Coronary artery (tissue), 2 donors: ENCODE results near the gene ZNF511.

ENCODE experiments used
- DNase-seq: peaks from one replicate; pipeline ENCODE4 v3.0.0-alpha.2; 2017; ENCODE audit warnings: low spot score
- H3K27ac ChIP-seq, 2 donors: fragments of 200-600 bp; sonication (generic); one replicate each; pipeline ENCODE4 v1.5.1; 2016 to 2019
- H3K4me3 ChIP-seq: fragments of 200-600 bp; sonication (generic); 2 replicates; pipeline ENCODE4 v1.5.1; 2016; ENCODE audit warnings: mild to moderate bottlenecking, moderate library complexity
- TF ChIP-seq, protein P1 (sequence below): fragments of 200-600 bp; sonication (generic); IDR thresholded peaks from one replicate; pipeline ENCODE4 v1.5.1; 2019; ENCODE audit warnings: antibody characterized with exemption

The ZNF511 gene

DNA sequence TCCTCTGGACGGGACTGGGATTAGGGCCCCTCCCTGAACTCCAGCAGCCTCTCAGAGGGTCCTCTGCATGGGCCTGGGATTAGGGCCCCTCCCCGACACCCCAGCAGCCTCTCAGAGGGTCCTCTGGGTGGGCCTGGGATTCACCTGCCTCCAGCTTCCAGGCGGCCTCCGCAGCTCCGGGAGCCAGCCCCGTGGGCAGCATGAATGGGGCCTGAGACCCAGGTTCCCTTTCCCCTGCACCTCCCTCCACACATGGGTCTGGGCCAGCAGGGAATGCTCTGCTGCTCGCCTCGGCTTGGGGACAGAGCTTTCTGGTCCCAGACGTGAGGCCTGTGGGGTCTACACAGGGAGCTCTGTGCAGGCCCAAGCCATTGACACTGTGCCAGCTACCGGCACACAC, 5.5 kb upstream of the ZNF511 start:
- DNase-seq, result no peak
- TF ChIP-seq, protein P1, sequence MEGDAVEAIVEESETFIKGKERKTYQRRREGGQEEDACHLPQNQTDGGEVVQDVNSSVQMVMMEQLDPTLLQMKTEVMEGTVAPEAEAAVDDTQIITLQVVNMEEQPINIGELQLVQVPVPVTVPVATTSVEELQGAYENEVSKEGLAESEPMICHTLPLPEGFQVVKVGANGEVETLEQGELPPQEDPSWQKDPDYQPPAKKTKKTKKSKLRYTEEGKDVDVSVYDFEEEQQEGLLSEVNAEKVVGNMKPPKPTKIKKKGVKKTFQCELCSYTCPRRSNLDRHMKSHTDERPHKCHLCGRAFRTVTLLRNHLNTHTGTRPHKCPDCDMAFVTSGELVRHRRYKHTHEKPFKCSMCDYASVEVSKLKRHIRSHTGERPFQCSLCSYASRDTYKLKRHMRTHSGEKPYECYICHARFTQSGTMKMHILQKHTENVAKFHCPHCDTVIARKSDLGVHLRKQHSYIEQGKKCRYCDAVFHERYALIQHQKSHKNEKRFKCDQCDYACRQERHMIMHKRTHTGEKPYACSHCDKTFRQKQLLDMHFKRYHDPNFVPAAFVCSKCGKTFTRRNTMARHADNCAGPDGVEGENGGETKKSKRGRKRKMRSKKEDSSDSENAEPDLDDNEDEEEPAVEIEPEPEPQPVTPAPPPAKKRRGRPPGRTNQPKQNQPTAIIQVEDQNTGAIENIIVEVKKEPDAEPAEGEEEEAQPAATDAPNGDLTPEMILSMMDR, result no peak
- no peak overlapping the region for H3K27ac ChIP-seq
- H3K4me3 ChIP-seq, result no peak overlapping the region

DNA sequence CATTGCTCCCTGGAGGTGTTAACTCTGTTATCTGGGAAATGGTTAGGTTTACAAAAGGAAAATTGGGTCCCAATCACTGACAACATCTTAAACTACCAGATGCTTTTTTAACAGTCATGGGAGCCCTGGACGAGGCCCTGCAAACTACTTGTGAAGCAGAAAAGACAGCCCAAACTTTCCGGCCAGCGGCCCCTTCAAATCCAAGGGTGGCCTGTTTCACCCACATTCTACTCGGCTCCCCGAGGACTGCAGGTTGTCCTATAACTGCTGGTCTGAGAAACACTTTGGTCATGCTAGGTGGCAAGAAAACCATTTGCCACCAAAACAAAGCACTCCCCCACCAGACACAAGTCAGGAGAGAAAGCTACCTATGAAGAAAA, 2.6 kb upstream of the ZNF511 start:
- Histone ChIP-seq H3K4me3 (no peak overlapping the region), H3K27ac (peak overlapping the region in 1 of 2 donors; percentile 62)
- no peak for DNase-seq
- TF ChIP-seq, protein P1, result no peak

DNA sequence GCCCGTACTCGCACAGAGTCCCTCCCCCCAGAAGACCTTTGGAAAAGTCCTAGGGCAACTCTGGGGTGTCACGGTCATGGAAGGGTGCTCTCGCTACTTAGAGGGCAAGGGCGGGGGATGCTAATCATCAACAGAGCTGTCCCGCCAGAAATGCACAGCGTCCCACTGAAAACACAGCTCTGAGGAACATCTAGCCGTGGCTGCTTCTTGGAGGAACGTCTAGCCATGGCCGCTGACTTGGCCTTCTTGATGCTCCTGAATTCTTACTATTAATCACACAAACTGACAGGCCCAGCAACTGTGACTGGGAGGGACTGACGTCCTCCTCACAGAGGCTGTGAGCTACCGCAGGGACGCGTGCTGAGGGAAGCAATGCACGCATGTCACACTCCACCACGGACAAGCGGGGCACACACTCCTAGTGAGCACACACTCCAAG, 1.8 kb upstream of the ZNF511 start:
- no peak for DNase-seq
- Histone ChIP-seq H3K4me3 (peak overlapping the region; percentile 92), H3K27ac (no peak overlapping the region)
- TF ChIP-seq, protein P1, result no peak

DNA sequence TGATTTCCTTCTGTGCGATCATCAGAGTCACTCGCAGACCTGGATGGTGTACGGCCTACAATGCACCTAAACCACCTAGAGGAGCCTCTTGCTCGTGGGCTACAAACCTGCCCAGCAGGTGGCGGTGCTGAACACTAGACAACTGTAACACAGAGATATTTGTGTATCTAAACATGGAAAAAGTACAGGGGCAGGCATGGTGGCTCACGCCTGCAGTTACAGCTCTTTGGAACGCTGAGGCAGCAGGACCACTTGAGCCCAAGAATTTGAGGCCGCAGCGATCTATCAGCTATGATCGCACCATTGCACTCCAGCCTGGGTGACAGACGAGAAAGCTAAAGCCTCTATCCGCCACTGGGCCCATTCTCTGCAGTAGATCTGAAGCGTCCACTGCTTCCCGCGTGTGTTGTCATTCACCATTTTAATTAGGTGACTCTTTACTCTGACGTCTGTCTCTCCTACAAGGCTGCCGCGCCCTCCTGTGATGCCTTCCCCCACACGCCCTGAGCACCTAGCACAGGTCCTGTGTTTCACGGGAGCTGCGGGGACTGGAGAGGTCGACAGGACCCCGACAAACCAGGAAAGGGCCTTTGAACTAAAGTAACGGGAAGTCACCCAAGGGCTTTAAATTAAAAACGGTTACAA, 816 bp upstream of the ZNF511 start:
- Histone ChIP-seq H3K4me3 (peak overlapping the region; percentile 92), H3K27ac (peak overlapping the region; percentile 92 to 97)
- DNase-seq, result no peak
- TF ChIP-seq, protein P1, result no peak

DNA sequence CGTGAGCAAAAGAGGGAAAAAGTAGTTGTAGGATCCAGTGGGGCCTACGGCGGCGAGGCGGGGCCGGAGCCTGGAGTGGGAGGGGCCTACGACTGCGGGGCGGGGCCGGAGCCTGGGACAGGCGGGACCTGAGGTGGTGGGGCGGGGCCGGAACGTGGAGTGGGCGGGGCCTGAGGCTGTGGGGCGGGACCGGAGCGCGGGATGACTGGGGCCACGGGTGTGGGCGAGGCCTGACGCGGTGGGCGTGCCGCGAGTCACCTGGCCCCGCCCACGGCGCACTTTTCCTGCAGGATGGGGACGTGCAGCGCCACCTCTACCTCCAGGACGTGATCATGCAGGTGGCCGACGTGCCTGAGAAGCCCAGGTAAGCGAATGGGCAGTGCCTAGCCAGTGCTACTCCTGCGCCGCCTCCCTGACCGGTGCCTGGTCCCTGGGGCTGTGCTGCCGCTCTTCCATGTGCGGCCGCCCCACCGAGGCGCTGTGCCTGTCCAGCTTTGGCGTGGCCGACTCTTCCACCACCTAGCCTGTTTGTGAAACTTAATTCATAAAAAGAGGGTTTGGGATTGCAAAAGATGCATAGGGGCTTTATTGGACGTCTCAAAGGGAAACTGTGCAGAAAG, 496 bp downstream of the ZNF511 start:
- peak overlapping the region; percentile 92 to 97 for H3K27ac ChIP-seq
- peak; percentile 95 for DNase-seq
- TF ChIP-seq, protein P1, result no peak
- H3K4me3 ChIP-seq, result peak overlapping the region; percentile 92

DNA sequence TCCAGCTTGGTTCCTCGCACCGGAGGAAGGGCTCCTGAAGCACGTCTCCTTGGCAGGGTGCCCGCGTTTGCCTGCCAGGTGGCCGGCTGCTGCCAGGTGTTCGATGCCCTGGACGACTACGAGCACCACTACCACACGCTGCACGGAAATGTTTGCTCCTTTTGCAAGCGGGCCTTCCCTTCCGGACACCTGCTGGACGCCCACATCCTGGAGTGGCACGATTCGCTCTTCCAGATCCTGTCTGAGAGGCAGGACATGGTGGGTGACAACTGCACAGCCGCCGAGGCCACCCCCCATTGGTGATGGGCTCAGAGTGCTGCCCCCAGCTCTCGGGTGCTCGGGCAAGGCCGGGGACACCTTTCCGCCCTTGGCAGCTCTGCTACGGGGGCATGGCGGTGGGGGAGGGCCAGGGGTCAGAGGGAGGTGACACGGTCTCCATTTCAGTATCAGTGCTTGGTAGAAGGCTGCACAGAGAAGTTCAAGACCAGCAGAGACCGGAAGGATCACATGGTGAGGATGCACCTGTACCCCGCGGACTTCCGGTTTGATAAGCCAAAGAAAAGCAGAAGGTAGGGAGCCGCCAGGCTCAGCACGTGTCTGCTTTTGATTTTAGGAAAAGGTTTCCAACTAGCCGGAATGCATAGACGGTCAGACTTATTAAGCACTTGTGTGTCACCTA, 1.1 kb downstream of the ZNF511 start:
- no peak for DNase-seq
- Histone ChIP-seq H3K4me3 (peak overlapping the region; percentile 92), H3K27ac (peak overlapping the region in 1 of 2 donors; percentile 97)
- TF ChIP-seq, protein P1, result no peak
